H1 (cell line): ENCODE results near the gene STIMATE. TPM values are rescaled to one million over a fixed set of nuclear protein-coding genes. Genes with fewer than 3 reads are reported as not detected.
A peak's percentile ranks its signal among the peaks of the same experiment; 100 is the strongest.

Source experiments
- ATF2 ChIP-seq: IDR thresholded peaks from 2 replicates; pipeline ENCODE4 v1.6.1; 2012; ENCODE audit warnings: low read length, inconsistent platforms
- BACH1 ChIP-seq: IDR thresholded peaks from 2 replicates; pipeline ENCODE4 v1.6.1; 2012; ENCODE audit warnings: low read length, improper control_type of control experiment
- CHD1 ChIP-seq: IDR thresholded peaks from 2 replicates; pipeline ENCODE4 v1.6.1; 2012; ENCODE audit warnings: low read depth, low read length, improper control_type of control experiment
- CHD2 ChIP-seq: IDR thresholded peaks from 2 replicates; pipeline ENCODE4 v1.6.1; 2012; ENCODE audit warnings: low read length, improper control_type of control experiment
- CREB1 ChIP-seq: IDR thresholded peaks from 2 replicates; pipeline ENCODE4 v1.6.1; 2012; ENCODE audit warnings: inconsistent platforms
- CTBP2 ChIP-seq: IDR thresholded peaks from 2 replicates; pipeline ENCODE4 v1.7.0; 2011; ENCODE audit warnings: borderline replicate concordance, mild to moderate bottlenecking, moderate library complexity, mixed read lengths, low read length; ENCODE audit not compliant: insufficient read depth, insufficient read length
- EGR1 ChIP-seq: IDR thresholded peaks from 2 replicates; pipeline ENCODE4 v1.6.1; 2011; ENCODE audit warnings: low read depth, low read length, borderline replicate concordance
- FOSL1 ChIP-seq: IDR thresholded peaks from 2 replicates; pipeline ENCODE4 v1.6.1; 2011; ENCODE audit warnings: mild to moderate bottlenecking, low read depth, low read length, moderate library complexity; ENCODE audit not compliant: insufficient read depth
- GABPA ChIP-seq: IDR thresholded peaks from 2 replicates; pipeline ENCODE4 v1.6.1; 2011; ENCODE audit warnings: mild to moderate bottlenecking, low read length, moderate library complexity, borderline replicate concordance; ENCODE audit not compliant: insufficient read depth
- GTF2F1 ChIP-seq: IDR thresholded peaks from 2 replicates; pipeline ENCODE4 v1.6.1; 2012; ENCODE audit warnings: low read depth, low read length, improper control_type of control experiment, borderline replicate concordance
- HDAC2 ChIP-seq, 2 experiments: fragments of 300-600 bp in 1 of 2; sonication (generic) in 1 of 2; IDR thresholded peaks; 2 replicates each; pipeline ENCODE4 v1.6.1; 2011 to 2012; ENCODE audit warnings: low read depth in 2 of 2, low read length in 2 of 2, mild to moderate bottlenecking in 2 of 2, moderate library complexity in 2 of 2, borderline replicate concordance in 1 of 2, inconsistent platforms in 1 of 2
- KDM1A ChIP-seq: fragments of 200-600, 300-600 bp; sonication (generic); IDR thresholded peaks from 2 replicates; pipeline ENCODE4 v1.7.1; 2016; ENCODE audit warnings: mild to moderate bottlenecking, low read length, borderline replicate concordance
- MAX ChIP-seq: IDR thresholded peaks from 2 replicates; pipeline ENCODE4 v1.6.1; 2012; ENCODE audit warnings: inconsistent platforms
- RAD21 ChIP-seq, 2 experiments: IDR thresholded peaks in 1 of 2; conservative IDR thresholded peaks in 1 of 2; 2 replicates each; pipeline ENCODE4 v1.6.1; 2011; ENCODE audit warnings: low read depth in 2 of 2, low read length in 2 of 2, improper control_type of control experiment in 1 of 2, inconsistent platforms in 1 of 2, mild to moderate bottlenecking in 1 of 2, moderate library complexity in 1 of 2
- RBBP5 ChIP-seq: IDR thresholded peaks from 2 replicates; pipeline ENCODE4 v1.7.1; 2012; ENCODE audit warnings: low read depth, mild to moderate bottlenecking, inconsistent platforms, low read length, moderate library complexity, borderline replicate concordance
- RFX5 ChIP-seq: IDR thresholded peaks from 2 replicates; pipeline ENCODE4 v1.6.1; 2011; ENCODE audit warnings: low read depth, low read length, improper control_type of control experiment, borderline replicate concordance
- SAP30 ChIP-seq: fragments of 300-600 bp; sonication (generic); IDR thresholded peaks from 2 replicates; pipeline ENCODE4 v1.7.1; 2012; ENCODE audit warnings: low read length, moderate library complexity, mild to moderate bottlenecking, inconsistent platforms; ENCODE audit not compliant: insufficient read depth, insufficient replicate concordance
- SRF ChIP-seq: IDR thresholded peaks from 2 replicates; pipeline ENCODE4 v1.6.1; 2011; ENCODE audit warnings: mild to moderate bottlenecking, low read depth, low read length, moderate library complexity
- USF2 ChIP-seq: IDR thresholded peaks from 2 replicates; pipeline ENCODE4 v1.6.1; 2011; ENCODE audit warnings: low read length, improper control_type of control experiment
- polyA plus RNA-seq, 7 experiments: library from polyadenylated mRNA; depleted of rRNA in 3 of 7; stranded (reverse) in 5 of 7; unstranded in 2 of 7; fragments of >200 nt in 5 of 7; fragments of 200-250 nt in 2 of 7; gene quantifications; 1 replicate in 5 of 7; 2 replicates in 1 of 7; 4 replicates in 1 of 7; pipeline versions ENCODE4 v1.2.1 to v1.2.3, GENCODE V29; 2011 to 2013; ENCODE audit warnings: missing spikeins in 2 of 7, mixed read lengths in 2 of 7
- total RNA-seq: library from RNA; stranded (reverse); fragmentation: NEBNext Ultra II Directional; extraction: Animal tissue kit (Norgen Biotek cat#: 25700); gene quantifications from 2 replicates; pipeline ENCODE4 v1.2.1, GENCODE V29; 2021

Gene STIMATE
- total and polyA plus RNA-seq, 2 of the 8 experiments (the other 6 are each of a cell fraction or from before 2014, with no cell fraction given) = 17.5 to 22.1 TPM

GRCh38 chr3:52897130-52898122 is at the start of gene STIMATE (continued):
- TF ChIP-seq RBBP5 (0 out of 2 replicates have a peak, but pooled peaks have one; percentile 51), CREB1 (no peak), GABPA (no peak), CTBP2 (no peak), SAP30 (peak; percentile 7), EGR1 (no peak), GTF2F1 (no peak), SRF (no peak), HDAC2 (IDR thresholded peaks at IDR 0.05; ENCODE audit: borderline replicate concordance in 1 of 2, low read depth in 2 of 2, low read length in 2 of 2) (no peak), RAD21 (IDR thresholded peaks at IDR 0.05 in 1 of 2, conservative IDR thresholded peaks at IDR 0.05 in 1 of 2; ENCODE audit: low read depth in 2 of 2, low read length in 2 of 2) (no peak), ATF2 (no peak), KDM1A (no peak), CHD2 (no peak), CHD1 (no peak), USF2 (no peak), MAX (0 out of 2 replicates have a peak, but pooled peaks have one; percentile 16), RFX5 (no peak), BACH1 (no peak), FOSL1 (no peak)
